Adrenal gland (tissue), 12 donors: ENCODE measurements around the gene FOLR1. TPM values are rescaled to one million over a fixed set of nuclear protein-coding genes. Genes with fewer than 3 reads are reported as not detected.

ENCODE experiments used
- DNase-seq, 7 donors: peaks; one replicate each; pipeline ENCODE4 v3.0.0-alpha.2; 2019 to 2020
- H3K27ac ChIP-seq, 5 donors: fragments of 200-600 bp; sonication (generic) in 4 of 5; 1 replicate in 3 of 5; 2 replicates in 2 of 5; pipeline versions ENCODE4 v1.5.1 to v1.8.0; 2016 to 2020; ENCODE audit warnings: mild to moderate bottlenecking in 1 of 5
- H3K27me3 ChIP-seq: fragments of 200-600 bp; 2 replicates; pipeline ENCODE4 v1.8.0; 2021
- H3K36me3 ChIP-seq, 2 donors: fragments of 200-600 bp; replicated peaks in 1 of 2; 1 replicate in 1 of 2; 2 replicates in 1 of 2; pipeline versions ENCODE4 v1.5.1 to v1.8.0; 2018 to 2022
- H3K4me1 ChIP-seq, 2 donors: fragments of 200-600 bp; replicated peaks in 1 of 2; 1 replicate in 1 of 2; 2 replicates in 1 of 2; pipeline versions ENCODE4 v1.5.1 to v1.8.0; 2018 to 2021
- H3K4me3 ChIP-seq, 4 donors: fragments of 200-600 bp; sonication (generic) in 3 of 4; one replicate each; pipeline ENCODE4 v1.5.1; 2016 to 2018
- H3K9me3 ChIP-seq, 3 donors: fragments of 200-600 bp; sonication (generic) in 1 of 3; replicated peaks in 1 of 3; 1 replicate in 2 of 3; 2 replicates in 1 of 3; pipeline versions ENCODE4 v1.5.1 to v1.8.0; 2016 to 2021
- POLR2A ChIP-seq, 2 donors: fragments of 450-650 bp; IDR thresholded peaks; one replicate each; pipeline ENCODE4 v1.6.1; 2017; ENCODE audit warnings: antibody characterized with exemption in 2 of 2, mild to moderate bottlenecking in 2 of 2, moderate library complexity in 1 of 2
- WGBS, 4 donors: extraction: QIAGEN DNeasy Blood & Tissue Kit in 2 of 4; methylation state at CpG; one replicate each; pipeline versions ENCODE4 v1.1.5 to v1.1.7; 2013 to 2017; 5-methylcytosine and 5-hydroxymethylcytosine counted together
- intact Hi-C, 2 donors: fragments of 100-400 bp; cut with DNase I; formaldehyde crosslinking; loops; one replicate each; pipeline versions ENCODE4 v1.14.1 to v1.15.0; 2022 to 2023
- polyA plus RNA-seq, 3 donors: library from polyadenylated mRNA; stranded (reverse); fragments of 200-250 nt in 2 of 3; fragments of 350-450 nt in 1 of 3; fragmentation: Illumina TruSeq in 1 of 3; extraction: RNeasy Lipid Tissue Mini Kit (QIAGEN cat#74804) in 1 of 3; gene quantifications; one replicate each; pipeline ENCODE4 v1.2.3, GENCODE V29; 2013 to 2014
- total RNA-seq, 9 donors: library from RNA; depleted of rRNA in 4 of 9; stranded (reverse); fragments of >200 nt in 4 of 9; fragments of 120-200 nt in 1 of 9; fragmentation: NEBNext Ultra II Directional in 1 of 9; extraction: Animal tissue kit (Norgen Biotek cat#: 25700) in 1 of 9; gene quantifications; one replicate each; pipeline versions ENCODE4 v1.1.0 to v1.2.4, GENCODE V29; 2013 to 2023
- TF ChIP-seq, protein P1 (sequence below), 6 experiments: fragments of 450-650 bp in 4 of 6; fragments of 200-600 bp in 2 of 6; sonication (generic) in 1 of 6; IDR thresholded peaks; 1 replicate in 5 of 6; 2 replicates in 1 of 6; pipeline versions ENCODE4 v1.5.1 to v1.8.0; 2016 to 2021; ENCODE audit warnings: antibody characterized with exemption in 6 of 6, mild to moderate bottlenecking in 2 of 6, moderate library complexity in 1 of 6
- donor health status: healthy with polysubstance abuse.
- donor health status: Bipolar disorder and iron deficiency.
- donor health status: DM: yes; HTN: yes; CAD: no.
- donor health status: DM: no; HTN: no; CAD: no.
- donor health status: DM: no; HTN: no; CAD: no.
- donor health status: DM: yes; HTN: yes; CAD: no.

The FOLR1 gene
- total and polyA plus RNA-seq, 12 donors = 0.57 to 7.2 (median 1.4) TPM

DNA sequence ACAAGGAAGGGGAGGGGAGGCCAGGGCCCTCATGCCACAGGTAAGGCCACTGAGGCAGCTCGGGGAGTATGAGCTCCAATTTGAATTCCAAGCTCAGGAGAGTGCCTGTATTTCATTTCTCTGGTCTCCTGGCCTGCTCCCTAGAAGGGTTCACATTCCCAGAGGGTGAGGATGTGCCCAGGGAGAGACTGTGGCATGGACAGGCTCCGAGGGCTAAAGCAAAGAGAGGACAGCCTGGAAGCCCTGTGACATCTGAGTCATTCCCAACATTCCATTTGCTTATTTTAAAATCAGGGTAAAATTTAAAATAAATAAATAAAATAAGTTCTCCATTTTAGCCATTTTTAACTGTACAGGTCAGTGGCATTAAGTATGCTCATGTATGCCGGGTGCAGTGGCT is 18.6 kb upstream of the FOLR1 start:
- intact Hi-C loops = no loop called here
- WGBS, 4 donors = 79 to 98% (median 89%) methylated on average over 3 of the region's 3 CpGs
- Histone ChIP-seq H3K4me1 (no peaks in the 10 kb centered on the region), H3K4me3 (no peak overlapping the region), H3K27me3 (no peaks in the 10 kb centered on the region), H3K36me3 (no peaks in the 10 kb centered on the region), H3K27ac (no peak overlapping the region), H3K9me3 (no peaks in the 10 kb centered on the region)
- no peak for DNase-seq
- no peak for TF ChIP-seq POLR2A (IDR thresholded peaks at IDR 0.05)
- TF ChIP-seq, protein P1, sequence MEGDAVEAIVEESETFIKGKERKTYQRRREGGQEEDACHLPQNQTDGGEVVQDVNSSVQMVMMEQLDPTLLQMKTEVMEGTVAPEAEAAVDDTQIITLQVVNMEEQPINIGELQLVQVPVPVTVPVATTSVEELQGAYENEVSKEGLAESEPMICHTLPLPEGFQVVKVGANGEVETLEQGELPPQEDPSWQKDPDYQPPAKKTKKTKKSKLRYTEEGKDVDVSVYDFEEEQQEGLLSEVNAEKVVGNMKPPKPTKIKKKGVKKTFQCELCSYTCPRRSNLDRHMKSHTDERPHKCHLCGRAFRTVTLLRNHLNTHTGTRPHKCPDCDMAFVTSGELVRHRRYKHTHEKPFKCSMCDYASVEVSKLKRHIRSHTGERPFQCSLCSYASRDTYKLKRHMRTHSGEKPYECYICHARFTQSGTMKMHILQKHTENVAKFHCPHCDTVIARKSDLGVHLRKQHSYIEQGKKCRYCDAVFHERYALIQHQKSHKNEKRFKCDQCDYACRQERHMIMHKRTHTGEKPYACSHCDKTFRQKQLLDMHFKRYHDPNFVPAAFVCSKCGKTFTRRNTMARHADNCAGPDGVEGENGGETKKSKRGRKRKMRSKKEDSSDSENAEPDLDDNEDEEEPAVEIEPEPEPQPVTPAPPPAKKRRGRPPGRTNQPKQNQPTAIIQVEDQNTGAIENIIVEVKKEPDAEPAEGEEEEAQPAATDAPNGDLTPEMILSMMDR (IDR thresholded peaks at IDR 0.05) = no peak

DNA sequence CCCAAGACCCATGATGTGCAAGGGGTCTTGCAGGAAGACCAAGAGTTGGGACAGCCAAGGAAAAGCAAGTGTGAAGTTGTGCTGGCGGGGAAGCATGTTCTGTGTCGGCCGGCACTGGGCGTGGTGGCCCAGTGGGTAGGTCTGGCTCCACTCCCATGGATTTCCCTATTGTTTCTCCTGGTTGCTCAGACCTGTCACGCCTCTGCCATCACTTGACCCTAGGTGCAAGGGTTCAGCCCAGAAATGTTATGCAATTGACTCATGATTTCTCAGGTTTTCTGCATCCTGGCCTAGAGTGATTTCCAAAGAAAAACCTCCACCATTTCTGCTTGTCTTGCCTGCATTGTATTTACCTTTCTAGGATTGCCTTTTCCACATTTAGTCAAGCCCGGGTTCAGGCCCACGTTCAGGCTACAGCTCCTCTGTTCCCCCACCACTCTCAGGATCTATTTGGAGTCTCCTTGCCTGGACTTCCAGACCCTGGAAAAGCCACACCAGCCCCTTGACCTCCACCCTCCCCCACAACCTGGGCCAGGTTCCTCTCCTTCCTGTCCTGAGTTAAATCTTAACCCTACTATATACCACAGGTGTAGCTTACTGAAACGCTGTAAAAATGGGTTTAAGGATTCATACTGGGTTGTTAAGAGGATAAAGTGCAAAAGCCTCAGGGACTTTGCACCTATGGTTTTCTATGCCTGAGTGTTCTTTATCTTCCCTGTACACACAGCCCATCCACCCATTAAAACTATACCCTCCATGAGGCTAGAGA is 17.5 kb upstream of the FOLR1 start:
- intact Hi-C loops = no loop called here
- TF ChIP-seq, protein P1 (IDR thresholded peaks at IDR 0.05) = no peak
- TF ChIP-seq POLR2A (IDR thresholded peaks at IDR 0.05) = no peak

DNA sequence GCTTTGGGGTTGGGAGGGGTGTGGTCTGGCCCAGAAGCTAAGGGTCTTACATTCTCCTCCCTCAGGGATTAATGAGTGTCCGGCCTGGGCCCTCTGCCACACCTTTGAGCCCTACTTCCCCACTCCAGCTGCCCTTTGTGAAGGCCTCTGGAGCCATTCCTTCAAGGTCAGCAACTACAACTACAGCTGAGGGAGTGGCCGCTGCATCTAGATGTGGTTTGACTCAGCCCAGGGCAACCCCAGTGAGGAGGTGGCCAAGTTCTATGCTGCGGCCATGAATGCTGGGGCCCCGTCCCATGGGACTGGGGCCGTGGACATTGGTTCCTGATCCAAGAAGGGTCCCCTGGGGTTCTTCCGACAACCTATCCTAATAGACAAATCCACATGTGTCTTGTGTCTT is 14.3 kb upstream of the FOLR1 start:
- Histone ChIP-seq H3K27ac (no peak overlapping the region), H3K4me1 (no peaks in the 10 kb centered on the region), H3K36me3 (no peaks in the 10 kb centered on the region), H3K9me3 (no peaks in the 10 kb centered on the region), H3K27me3 (no peaks in the 10 kb centered on the region), H3K4me3 (no peak overlapping the region)
- no peak for DNase-seq
- no peak for TF ChIP-seq POLR2A (IDR thresholded peaks at IDR 0.05)
- TF ChIP-seq, protein P1 (IDR thresholded peaks at IDR 0.05) = no peak
- 81 to 92% (median 89%) methylated on average over 3 to 6 of the region's 6 CpGs for WGBS, 4 donors
- intact Hi-C loops = no loop called here

More for the DNA sequence above, 17.5 kb upstream of the FOLR1 start:
- DNase-seq = no peak
- no peaks in the 10 kb centered on the region for H3K27me3 ChIP-seq
- no peaks in the 10 kb centered on the region for H3K9me3 ChIP-seq
- no peak overlapping the region for H3K4me3 ChIP-seq
- WGBS, 4 donors = 83 to 97% (median 86%) methylated on average over 8 of the region's 8 CpGs
- H3K27ac ChIP-seq = no peak overlapping the region
- H3K4me1 ChIP-seq = no peaks in the 10 kb centered on the region
- no peaks in the 10 kb centered on the region for H3K36me3 ChIP-seq

DNA sequence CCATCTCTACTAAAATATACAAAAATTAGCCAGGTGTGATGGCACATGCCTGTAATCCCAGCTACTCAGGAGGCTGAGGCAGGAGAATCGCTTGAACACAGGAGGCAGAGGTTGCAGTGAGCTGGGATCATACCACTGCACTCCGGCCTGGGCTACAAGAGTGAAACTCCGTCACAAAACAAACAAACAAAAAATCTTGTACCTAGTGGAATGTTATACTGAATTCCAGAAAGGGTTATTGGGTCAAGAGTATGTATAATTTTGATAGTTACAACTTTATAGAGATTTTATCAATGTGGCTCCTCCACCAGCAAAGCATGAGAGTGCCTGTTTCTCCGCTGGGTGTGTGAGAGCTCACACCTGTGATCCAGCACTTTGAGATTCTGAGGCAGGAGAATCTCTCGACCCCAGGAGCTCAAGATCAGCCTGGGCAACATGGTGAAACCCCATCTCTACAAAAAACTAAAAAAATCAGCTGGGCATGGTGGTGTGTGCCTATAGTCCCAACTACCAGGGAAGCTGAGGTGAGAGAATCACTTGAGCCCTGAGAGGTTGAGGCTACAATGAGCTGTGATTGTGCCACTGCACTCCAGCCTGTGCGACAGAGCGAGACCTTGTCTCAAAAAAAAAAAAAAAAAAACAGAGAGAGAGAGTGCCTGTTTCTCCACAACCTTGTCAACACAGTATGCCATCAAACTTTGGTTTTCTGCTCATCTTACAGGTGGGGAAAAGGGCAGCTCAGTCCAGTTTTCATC is 12.7 kb upstream of the FOLR1 start:
- intact Hi-C loops = no loop called here
- no peak for TF ChIP-seq POLR2A (IDR thresholded peaks at IDR 0.05)
- TF ChIP-seq, protein P1 (IDR thresholded peaks at IDR 0.05) = no peak
- 79 to 89% (median 86%) methylated on average over 7 of the region's 7 CpGs for WGBS, 4 donors
- no peaks in the 10 kb centered on the region for H3K4me1 ChIP-seq
- no peaks in the 10 kb centered on the region for H3K9me3 ChIP-seq
- no peak overlapping the region for H3K27ac ChIP-seq
- no peak for DNase-seq
- no peak overlapping the region for H3K4me3 ChIP-seq
- H3K36me3 ChIP-seq = no peaks in the 10 kb centered on the region
- H3K27me3 ChIP-seq = no peaks in the 10 kb centered on the region
